HG02678 (cell line): ENCODE results near the gene ATP13A2.

ENCODE experiments used
- ATAC-seq: cut with Tn5 transposase; IDR thresholded peaks from one replicate; pipeline ENCODE4 v1.9.1; 2021; ENCODE audit warnings: mild to moderate bottlenecking, moderate library complexity; ENCODE audit not compliant: unreplicated experiment

Gene ATP13A2

GRCh38 chr1:16980473-16981268, 31.1 kb downstream of the ATP13A2 start, which contains the start of gene MFAP2:
Gene MFAP2 (minus strand): TSS chr1:16980620. CDS start chr1:16978273, 2,347 bp downstream.
- no peak for ATAC-seq

DNA sequence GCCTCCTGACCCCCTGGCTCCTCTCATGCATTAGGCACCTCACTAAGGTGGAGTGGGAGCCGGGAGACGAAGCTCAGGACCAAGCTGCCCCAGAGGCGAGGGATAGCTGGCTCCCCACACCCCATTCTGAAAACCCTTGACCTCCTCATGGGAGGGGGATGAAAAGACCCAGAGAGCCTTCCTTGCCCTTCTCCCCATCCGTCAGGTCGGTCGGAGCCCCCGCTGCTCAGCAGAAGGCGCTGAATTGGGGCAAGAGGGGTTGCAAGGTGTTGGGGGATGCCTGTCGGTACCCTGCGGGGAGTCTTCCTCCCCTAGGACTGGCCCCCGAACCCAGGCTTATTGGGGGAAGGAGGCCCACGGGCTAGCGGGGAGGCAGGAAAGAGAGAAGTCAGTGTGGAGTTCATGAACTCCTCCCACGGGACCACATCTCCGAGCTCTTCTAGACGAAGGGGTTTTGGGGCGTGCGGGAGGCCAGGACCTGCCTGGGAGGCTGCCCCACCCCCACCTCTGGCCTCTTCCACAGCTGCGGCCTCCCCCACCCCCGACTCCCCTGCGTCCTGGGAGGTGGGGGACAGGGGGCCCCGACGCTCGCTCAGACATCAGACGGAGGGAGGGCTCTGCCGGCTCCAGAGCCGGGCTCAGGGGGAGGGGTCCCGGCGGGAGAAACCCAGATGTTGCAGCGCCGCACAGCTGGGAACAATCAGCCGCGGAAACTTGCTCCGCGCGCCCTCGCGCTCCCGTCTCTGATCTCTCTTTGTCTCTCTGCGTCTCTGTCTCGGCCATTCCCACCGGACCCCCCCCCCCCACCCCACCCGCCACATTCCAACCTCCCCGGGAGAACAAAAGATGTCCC, 32.0 kb downstream of the ATP13A2 start:
- ATAC-seq, result no peak

DNA sequence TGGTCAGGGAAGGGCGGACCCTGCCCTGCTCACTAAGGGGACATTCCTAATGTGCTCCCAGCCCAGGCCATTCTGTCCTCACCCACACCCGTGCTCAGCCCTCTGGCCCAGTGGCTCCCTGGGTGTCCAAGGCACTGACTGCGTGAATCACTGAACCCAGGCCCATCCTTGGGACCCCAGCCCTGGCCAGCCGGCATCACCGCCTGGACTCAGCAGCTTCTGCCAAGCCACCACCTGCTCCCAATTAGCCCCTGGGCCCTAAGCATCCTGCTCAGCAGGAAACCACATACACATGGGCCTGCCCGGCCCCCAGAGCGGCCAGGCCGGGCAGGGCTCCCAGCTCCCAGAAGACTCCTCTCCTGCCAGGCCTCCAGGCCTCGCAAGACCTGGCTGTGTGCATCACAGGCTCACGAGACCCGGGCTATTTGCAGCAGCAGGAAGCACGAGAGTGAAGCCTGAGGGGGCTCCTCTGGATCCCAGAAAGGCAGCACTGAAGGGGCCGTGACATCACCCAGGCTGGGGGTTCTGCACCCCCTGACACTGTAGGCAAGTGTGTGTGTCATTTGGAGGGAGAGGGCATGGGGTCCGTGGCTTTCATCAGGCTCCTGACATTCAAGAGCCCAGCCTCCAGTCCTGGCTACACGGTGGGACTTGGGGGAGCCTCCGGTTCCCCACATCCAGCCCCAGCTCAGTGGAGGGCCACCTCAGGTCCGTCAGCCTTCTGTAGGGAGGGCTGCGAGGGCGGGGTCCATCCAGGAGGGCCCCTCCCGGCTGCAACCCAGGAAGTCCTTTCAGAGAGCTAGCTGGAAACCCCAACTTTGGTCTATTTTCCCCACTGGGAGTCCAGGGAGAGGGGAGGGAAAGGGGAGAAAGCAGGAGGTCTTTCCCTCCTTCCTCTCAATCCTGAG, 32.9 kb downstream of the ATP13A2 start:
- no peak for ATAC-seq

- no peak for ATAC-seq
These were observed 33.6 kb downstream of the ATP13A2 start for GRCh38 chr1:16978139-16978538.

GRCh38 chr1:16977377-16977776, 34.4 kb downstream of the ATP13A2 start:
- ATAC-seq, result no peak

DNA sequence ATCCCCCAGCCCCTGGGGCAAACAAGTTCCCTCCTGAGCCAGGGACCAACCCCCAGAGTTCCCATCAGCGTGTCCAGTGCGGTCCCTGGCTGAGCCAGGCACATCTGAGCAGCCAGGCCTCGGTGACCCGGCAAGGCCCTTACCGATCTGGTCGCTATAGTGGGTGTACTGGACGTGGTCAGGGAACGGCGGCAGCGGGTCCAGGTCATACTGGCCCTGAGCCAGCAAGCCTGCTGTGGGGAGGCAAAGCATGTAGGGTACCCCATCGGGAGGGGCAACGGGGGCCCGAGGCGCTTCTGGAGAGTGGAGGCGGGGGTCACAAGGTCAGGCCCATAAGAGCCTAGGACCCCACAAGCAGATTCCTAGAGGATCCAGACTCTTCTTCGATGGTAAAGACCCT, 34.8 kb downstream of the ATP13A2 start:
- ATAC-seq, result no peak

- ATAC-seq, result no peak
These were observed 35.9 kb downstream of the ATP13A2 start for GRCh38 chr1:16975838-16976237.

GRCh38 chr1:16975211-16975610, 36.5 kb downstream of the ATP13A2 start:
- no peak for ATAC-seq

GRCh38 chr1:16973215-16973614, 38.5 kb downstream of the ATP13A2 start:
- ATAC-seq, result no peak

- no peak for ATAC-seq
These were observed 39.4 kb downstream of the ATP13A2 start for GRCh38 chr1:16972189-16972895.

- no peak for ATAC-seq
These were observed 40.2 kb downstream of the ATP13A2 start for GRCh38 chr1:16971341-16972188.

- ATAC-seq, result no peak
These were observed 41.4 kb downstream of the ATP13A2 start for GRCh38 chr1:16970132-16970910.

DNA sequence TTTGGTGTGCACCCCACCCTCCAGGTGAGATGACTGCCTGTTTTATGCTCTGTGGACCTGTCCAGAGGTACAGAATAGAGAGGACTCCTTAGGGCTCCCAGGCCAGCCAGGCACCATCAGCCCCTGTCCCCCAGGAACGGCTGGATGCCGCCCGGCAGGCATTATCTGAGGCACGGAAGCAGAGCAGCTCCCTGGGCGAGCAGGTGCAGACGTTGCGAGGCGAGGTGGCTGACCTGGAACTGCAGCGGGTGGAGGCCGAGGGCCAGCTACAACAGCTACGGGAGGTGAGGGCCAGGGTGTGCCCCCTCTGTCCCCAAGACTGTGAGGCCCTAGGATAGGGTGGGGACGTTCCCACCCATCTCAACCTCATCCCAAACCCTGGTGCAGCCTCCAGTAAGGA, 42.1 kb downstream of the ATP13A2 start:
- ATAC-seq, result no peak

DNA sequence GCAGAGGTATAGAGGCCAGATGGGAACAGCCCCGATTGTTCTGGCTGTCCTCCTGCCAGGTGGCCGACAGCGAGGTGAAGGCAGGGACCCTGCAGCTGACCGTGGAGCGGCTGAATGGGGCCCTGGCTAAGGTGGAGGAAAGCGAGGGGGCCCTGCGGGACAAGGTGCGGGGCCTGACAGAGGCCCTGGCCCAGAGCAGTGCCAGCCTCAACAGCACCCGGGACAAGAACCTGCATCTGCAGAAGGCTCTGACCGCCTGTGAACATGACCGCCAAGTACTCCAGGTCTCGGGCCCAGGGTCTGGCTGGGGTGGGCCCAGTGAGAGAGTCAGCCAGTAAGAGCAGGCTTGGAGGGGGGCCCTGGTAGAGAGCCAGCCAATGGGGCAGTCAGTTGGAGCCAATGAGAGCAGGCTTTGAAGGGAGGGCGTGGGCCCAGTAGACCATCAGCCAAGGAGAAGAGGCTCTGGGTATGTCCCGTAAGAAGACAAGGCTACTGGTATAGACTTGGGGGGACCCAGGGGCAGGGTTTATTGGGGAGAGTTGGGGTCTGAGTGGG, 42.6 kb downstream of the ATP13A2 start:
- no peak for ATAC-seq

GRCh38 chr1:16968372-16968771, 43.4 kb downstream of the ATP13A2 start:
- no peak for ATAC-seq

DNA sequence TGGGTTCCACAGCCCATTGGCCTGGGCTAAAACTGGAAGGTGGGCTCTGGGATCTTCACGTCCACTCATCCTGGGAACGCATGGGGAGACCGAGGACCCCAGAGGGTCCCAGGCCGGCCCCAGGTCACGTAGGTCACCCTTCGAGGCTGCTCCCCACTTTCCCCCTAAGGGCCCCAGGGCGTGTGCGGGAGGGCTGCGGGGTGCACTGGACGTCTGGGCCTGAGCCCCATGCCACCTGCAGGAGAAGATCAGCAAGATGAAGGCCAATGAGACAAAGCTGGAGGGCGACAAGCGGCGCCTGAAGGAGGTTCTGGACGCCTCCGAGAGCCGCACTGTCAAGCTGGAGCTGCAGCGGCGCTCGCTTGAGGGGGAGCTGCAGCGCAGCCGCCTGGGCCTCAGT, 43.8 kb downstream of the ATP13A2 start:
- ATAC-seq, result no peak

DNA sequence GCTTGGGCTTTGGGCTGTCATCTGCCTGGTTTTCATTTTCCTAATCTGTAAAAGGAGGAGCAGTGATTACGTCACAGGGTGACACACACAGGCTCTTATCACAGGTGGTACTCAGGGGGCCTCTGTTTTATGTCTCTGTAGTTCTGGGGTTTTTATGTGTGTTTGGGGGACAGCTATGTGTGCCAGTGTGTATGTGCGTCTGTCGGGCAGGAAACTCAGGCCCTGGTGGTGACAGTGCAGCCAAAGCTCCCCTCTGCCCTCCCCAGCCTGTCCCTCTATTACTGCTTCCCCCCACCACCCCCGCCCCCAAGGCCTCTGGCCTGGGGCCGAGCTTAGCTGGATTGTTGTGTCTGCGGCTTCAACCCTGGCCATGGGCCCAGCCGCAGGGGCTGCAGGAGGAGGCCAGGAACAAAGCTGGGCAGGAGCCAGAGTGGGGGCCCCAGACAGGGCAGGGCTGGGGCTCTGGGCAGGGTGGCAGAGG, 44.6 kb downstream of the ATP13A2 start:
- no peak for ATAC-seq

- no peak for ATAC-seq
These were observed 45.4 kb downstream of the ATP13A2 start for GRCh38 chr1:16966282-16966681.
